Kidney (tissue), 14 donors: ENCODE results near the gene KRT40. TPM values are rescaled to one million over a fixed set of nuclear protein-coding genes. Genes with fewer than 3 reads are reported as not detected.

Source experiments
- DNase-seq, 5 donors: peaks; one replicate each; pipeline ENCODE4 v3.0.0-alpha.2; 2013 to 2020
- FAIRE-seq: peaks from 2 replicates; lab custom pipeline; 2012; peaks lifted over from hg19 to GRCh38; lab: Jason Lieb, UNC
- H3K27ac ChIP-seq, 2 donors: one replicate each; pipeline ENCODE4 v1.7.0; 2013; ENCODE audit warnings: low read depth in 2 of 2, low read length in 2 of 2, inconsistent platforms in 1 of 2
- H3K27me3 ChIP-seq: one replicate; pipeline ENCODE4 v1.7.1; 2013; ENCODE audit warnings: low read length, inconsistent platforms; ENCODE audit not compliant: control insufficient read depth, insufficient read depth
- H3K36me3 ChIP-seq, 3 donors: one replicate each; pipeline versions ENCODE4 v1.7.0 to v1.7.1; 2013; ENCODE audit warnings: low read length in 3 of 3, control low read depth in 1 of 3, inconsistent platforms in 1 of 3; ENCODE audit not compliant: insufficient read depth in 3 of 3, control insufficient read depth in 2 of 3
- H3K4me1 ChIP-seq, 3 donors: one replicate each; pipeline versions ENCODE4 v1.7.0 to v1.7.1; 2013; ENCODE audit warnings: low read length in 3 of 3, inconsistent platforms in 1 of 3, low read depth in 1 of 3; ENCODE audit not compliant: control insufficient read depth in 2 of 3, insufficient read depth in 2 of 3
- H3K4me3 ChIP-seq, 3 donors: one replicate each; pipeline versions ENCODE4 v1.7.0 to v1.8.1; 2013; ENCODE audit warnings: low read length in 3 of 3, control low read depth in 1 of 3, inconsistent platforms in 1 of 3
- H3K9ac ChIP-seq, 3 donors: one replicate each; pipeline versions ENCODE4 v1.7.0 to v1.7.1; 2013; ENCODE audit warnings: low read length in 3 of 3, control low read depth in 1 of 3, inconsistent platforms in 1 of 3
- H3K9me3 ChIP-seq, 3 donors: one replicate each; pipeline versions ENCODE4 v1.7.0 to v1.7.1; 2013; ENCODE audit warnings: low read length in 3 of 3, control low read depth in 1 of 3, inconsistent platforms in 1 of 3; ENCODE audit not compliant: control insufficient read depth in 2 of 3, insufficient read depth in 1 of 3
- CTCF ChIP-seq: IDR thresholded peaks from 3 replicates; pipeline ENCODE4 v1.5.1; 2012; ENCODE audit warnings: mild to moderate bottlenecking, moderate library complexity, borderline replicate concordance; ENCODE audit not compliant: insufficient read depth; ENCODE audit errors: extremely low read depth
- intact Hi-C: fragments of 100-400 bp; cut with DNase I; formaldehyde crosslinking; loops from one replicate; pipeline ENCODE4 v1.11.1; 2022
- polyA plus RNA-seq: library from polyadenylated mRNA; stranded (reverse); fragments of 350-450 nt; fragmentation: Illumina TruSeq; extraction: RNeasy Lipid Tissue Mini Kit (QIAGEN cat#74804); gene quantifications from one replicate; pipeline ENCODE4 v1.2.3, GENCODE V29; 2014; ENCODE audit warnings: low read depth, low replicate concordance; ENCODE audit not compliant: insufficient read depth
- total RNA-seq: library from RNA; stranded (reverse); fragmentation: NEBNext Ultra II Directional; extraction: Animal tissue kit (Norgen Biotek cat#: 25700); gene quantifications from one replicate; pipeline ENCODE4 v1.2.1, GENCODE V29; 2021
- donor health status: control.
- donor health status: control.
- donor health status: control.
- donor health status: control.
- donor health status: control.
- donor health status: DM: yes; HTN: yes; CAD: no.
- donor health status: Normal renal cell carcinoma (clear cell type).

KRT40 gene
- total and polyA plus RNA-seq, 2 donors from 2014 or later: not detected

- Histone ChIP-seq H3K36me3 (no peaks in the 10 kb centered on the region), H3K9me3 (no peaks in the 10 kb centered on the region), H3K27ac (no peak overlapping the region), H3K27me3 (no peaks in the 10 kb centered on the region), H3K4me1 (peaks cover 0 to 6% (median 0%) of the 10 kb centered on the region in 3 donors), H3K9ac (no peak overlapping the region), H3K4me3 (no peak overlapping the region)
- peak in 1 of 5 donors; percentile 47 for DNase-seq
- no peak for TF ChIP-seq CTCF
- intact Hi-C loops: no loop called here
- no peak for FAIRE-seq
Measured at GRCh38 chr17:40958086-40958953, 25.8 kb downstream of the KRT40 start.

- peak in 3 of 5 donors; percentile 17 to 75 (median 72) for DNase-seq
- FAIRE-seq: no peak
- no peak for TF ChIP-seq CTCF
- no peaks in the 10 kb centered on the region for H3K9me3 ChIP-seq
- no peak overlapping the region for H3K4me3 ChIP-seq
- no peak overlapping the region for H3K9ac ChIP-seq
- H3K4me1 ChIP-seq: peaks cover 0 to 6% (median 0%) of the 10 kb centered on the region in 3 donors
- H3K27me3 ChIP-seq: no peaks in the 10 kb centered on the region
- no peak overlapping the region for H3K27ac ChIP-seq
- intact Hi-C loops: no loop called here
- H3K36me3 ChIP-seq: no peaks in the 10 kb centered on the region
Measured at GRCh38 chr17:40956401-40957254, 27.5 kb downstream of the KRT40 start.

- DNase-seq (no peak), FAIRE-seq (no peak)
- H3K4me3 ChIP-seq: no peak overlapping the region
- intact Hi-C loops: no loop called here
- no peak overlapping the region for H3K27ac ChIP-seq
- no peaks in the 10 kb centered on the region for H3K36me3 ChIP-seq
- TF ChIP-seq CTCF: no peak
- no peak overlapping the region for H3K9ac ChIP-seq
- no peaks in the 10 kb centered on the region for H3K27me3 ChIP-seq
- H3K4me1 ChIP-seq: peaks cover 0 to 6% (median 0%) of the 10 kb centered on the region in 3 donors
- no peaks in the 10 kb centered on the region for H3K9me3 ChIP-seq
Measured at GRCh38 chr17:40953881-40954280, 30.2 kb downstream of the KRT40 start.
